Keratinocyte (primary cell): ENCODE data around the gene ZER1.

ENCODE experiments used
- CTCF ChIP-seq, 3 experiments: IDR thresholded peaks in 1 of 3; conservative IDR thresholded peaks in 1 of 3; optimal IDR thresholded peaks in 1 of 3; 2 replicates in 2 of 3; 3 replicates in 1 of 3; pipeline versions ENCODE3 to v1.5.1; 2011; ENCODE audit warnings: low read length in 3 of 3, mild to moderate bottlenecking in 3 of 3, moderate library complexity in 2 of 3, control low read depth in 1 of 3, inconsistent platforms in 1 of 3; ENCODE audit not compliant: insufficient read depth in 2 of 3; ENCODE audit errors: extremely low read depth in 1 of 3
- EZH2 ChIP-seq: IDR thresholded peaks from one replicate; pipeline ENCODE4 v1.6.1; 2012; ENCODE audit warnings: inconsistent platforms, mild to moderate bottlenecking, low read length, moderate library complexity

- TF ChIP-seq CTCF (optimal IDR thresholded peaks at IDR 0.05 in 1 of 3, IDR thresholded peaks at IDR 0.05 in 1 of 3, conservative IDR thresholded peaks at IDR 0.05 in 1 of 3; ENCODE audit: extremely low read depth in 1 of 3, insufficient read depth in 2 of 3, low read length in 3 of 3) (no peak), EZH2 (no peak)
Observed at GRCh38 chr9:128689293-128689774, 82.4 kb downstream of the ZER1 start.
